HCT116 (cell line): ENCODE measurements around the gene PRICKLE2. TPM values are rescaled to one million over a fixed set of nuclear protein-coding genes. Genes with fewer than 3 reads are reported as not detected.

Experiments used
- ATAC-seq: fragments of 200-7000 bp; cut with Tn5 transposase; 2 replicates; pipeline ENCODE4 v1.9.1; 2020; ENCODE audit warnings: mild to moderate bottlenecking, moderate library complexity
- BruUV-seq: library from RNA; stranded (reverse); fragments of 400-500 nt; replicated peaks from 2 replicates; lab custom pipeline; 2021; lab: Mats Ljungman, UMichigan
- CTCF ChIA-PET: fragments of 300-600 bp; sonication (Branson Sonifier 250); formaldehyde crosslinking; loops from one replicate; lab custom pipeline; 2021; ENCODE audit warnings: antibody characterized with exemption; lab: Charles Lee
- POLR2A ChIA-PET: fragments of 300-600, 350-600 bp; sonication (Branson Sonifier 250); formaldehyde crosslinking; loops from one replicate; lab custom pipeline; 2021; ENCODE audit warnings: antibody characterized with exemption; lab: Charles Lee
- RAD21 ChIA-PET, 2 experiments: fragments of 300-600 bp; sonication (Branson Sonifier 250); formaldehyde crosslinking; loops; one replicate each; lab custom pipeline; 2023; ENCODE audit warnings: low total read pairs in 2 of 2; ENCODE audit not compliant: uncharacterized antibody in 2 of 2, unreplicated experiment in 2 of 2, low non-redundant PET in 1 of 2; lab: Charles Lee
- DNase-seq: peaks from one replicate; pipeline ENCODE4 v3.0.0-alpha.2; 2010; ENCODE audit warnings: low read depth, low spot score
- H2AFZ ChIP-seq: fragments of 200-600 bp; shearing (Covaris generic), sonication (generic); 2 replicates; pipeline ENCODE4 v1.6.1; 2017; ENCODE audit warnings: low read depth, mixed run types, mixed read lengths, antibody characterized with exemption, low read length; ENCODE audit not compliant: poor library complexity, severe bottlenecking
- H3K27ac ChIP-seq: 2 replicates; pipeline ENCODE4 v1.5.1; 2012; ENCODE audit warnings: low read depth, low read length
- H3K27me3 ChIP-seq: fragments of 200-600 bp; sonication (generic); 2 replicates; pipeline ENCODE4 v1.6.1; 2016; ENCODE audit warnings: mixed run types, low read length, mixed read lengths; ENCODE audit not compliant: insufficient read depth
- H3K36me3 ChIP-seq, 2 experiments: fragments of 200-500 bp in 1 of 2; fragments of 200-600 bp in 1 of 2; sonication (Bioruptor generic) in 1 of 2; sonication (generic) in 1 of 2; 2 replicates each; pipeline versions ENCODE4 v1.5.1 to v1.6.1; 2014 to 2016; ENCODE audit warnings: low read length in 2 of 2, inconsistent platforms in 1 of 2, mixed read lengths in 1 of 2, mixed run types in 1 of 2; ENCODE audit not compliant: insufficient read depth in 2 of 2, control insufficient read depth in 1 of 2
- H3K4me1 ChIP-seq, 2 experiments: fragments of 200-600 bp in 1 of 2; sonication (generic) in 1 of 2; 2 replicates each; pipeline versions ENCODE4 v1.5.1 to v1.6.1; 2012 to 2017; ENCODE audit warnings: low read length in 2 of 2, inconsistent platforms in 1 of 2, mild to moderate bottlenecking in 1 of 2, mixed read lengths in 1 of 2, mixed run types in 1 of 2, moderate library complexity in 1 of 2; ENCODE audit not compliant: insufficient read depth in 2 of 2, control insufficient read depth in 1 of 2
- H3K4me2 ChIP-seq: fragments of 200-600 bp; sonication (generic); 2 replicates; pipeline ENCODE4 v1.6.1; 2017; ENCODE audit warnings: mixed run types, low read length, mixed read lengths
- H3K4me3 ChIP-seq, 2 experiments: fragments of 200-600 bp in 1 of 2; sonication (generic) in 1 of 2; replicated peaks in 1 of 2; 2 replicates each; pipeline ENCODE4 v1.5.1; 2011 to 2016; ENCODE audit warnings: low read length in 2 of 2, control low read depth in 1 of 2, low read depth in 1 of 2, mild to moderate bottlenecking in 1 of 2, mixed read lengths in 1 of 2, mixed run types in 1 of 2
- H3K79me2 ChIP-seq: fragments of 200-600 bp; sonication (generic); 2 replicates; pipeline ENCODE4 v1.6.1; 2017; ENCODE audit warnings: mild to moderate bottlenecking, mixed run types, low read length, moderate library complexity, mixed read lengths; ENCODE audit not compliant: insufficient read depth
- H3K9ac ChIP-seq: fragments of 200-600 bp; sonication (generic); 2 replicates; pipeline ENCODE4 v1.6.1; 2016; ENCODE audit warnings: low read length, mixed read lengths
- H3K9me2 ChIP-seq: fragments of 200-600 bp; sonication (generic), shearing (Covaris generic); 2 replicates; pipeline ENCODE4 v1.6.1; 2017; ENCODE audit warnings: mixed run types, mild to moderate bottlenecking, moderate library complexity; ENCODE audit not compliant: insufficient read depth
- H3K9me3 ChIP-seq, 2 experiments: fragments of 200-500 bp in 1 of 2; fragments of 200-600 bp in 1 of 2; sonication (Bioruptor generic) in 1 of 2; sonication (generic) in 1 of 2; 2 replicates each; pipeline ENCODE4 v1.6.1; 2014 to 2017; ENCODE audit warnings: low read length in 2 of 2, mixed read lengths in 2 of 2, inconsistent platforms in 1 of 2, low read depth in 1 of 2, mild to moderate bottlenecking in 1 of 2, mixed run types in 1 of 2, moderate library complexity in 1 of 2; ENCODE audit not compliant: control insufficient read depth in 1 of 2, insufficient read depth in 1 of 2
- H4K20me1 ChIP-seq: fragments of 200-600 bp; sonication (generic), shearing (Covaris generic); 2 replicates; pipeline ENCODE4 v1.6.1; 2017; ENCODE audit warnings: mixed run types, mild to moderate bottlenecking, moderate library complexity; ENCODE audit not compliant: insufficient read depth
- ELF1 ChIP-seq: IDR thresholded peaks from 2 replicates; pipeline ENCODE4 v1.6.1; 2012; ENCODE audit warnings: low read depth, borderline replicate concordance
- POLR2A ChIP-seq: IDR thresholded peaks from 2 replicates; pipeline ENCODE4 v1.7.0; 2011; ENCODE audit warnings: borderline replicate concordance; ENCODE audit not compliant: insufficient read depth, insufficient read length; ENCODE audit errors: extremely low read depth
- REST ChIP-seq: IDR thresholded peaks from 2 replicates; pipeline ENCODE4 v1.6.1; 2012; ENCODE audit warnings: low read depth
- intact Hi-C: fragments of 100-400 bp; cut with micrococcal nuclease; formaldehyde crosslinking; loops from 2 replicates; pipeline ENCODE4 v1.10.0; 2022
- total RNA-seq: library from RNA; stranded (reverse); gene quantifications from one replicate; pipeline ENCODE4 v1.2.1, GENCODE V29; 2021; ENCODE audit not compliant: unreplicated experiment

The PRICKLE2 gene
- total RNA-seq, 1 experiment from 2014 or later, result 0.05 TPM

GRCh38 chr3:64088408-64089205, 136.7 kb downstream of the PRICKLE2 start:
- POLR2A ChIA-PET, result no interaction called here
- ATAC-seq, result no peak
- CTCF ChIA-PET, result no interaction called here

More at GRCh38 chr3:64088408-64089205, 136.7 kb downstream of the PRICKLE2 start:
- H3K9ac ChIP-seq, result no peak overlapping the region
- H3K36me3 ChIP-seq, result no peaks in the 10 kb centered on the region
- no peak overlapping the region for H3K4me3 ChIP-seq
- no peak for TF ChIP-seq POLR2A
- no peak for TF ChIP-seq REST
- TF ChIP-seq ELF1, result no peak
- no peaks in the 10 kb centered on the region for H4K20me1 ChIP-seq
- RAD21 ChIA-PET, result no interaction called here
- no peaks in the 10 kb centered on the region for H3K9me3 ChIP-seq
- H3K4me1 ChIP-seq, result peaks cover 0 to 9% of the 10 kb centered on the region in 2 experiments; a peak in 2 of 4 replicates
- intact Hi-C loops, result no loop called here
- H3K4me2 ChIP-seq, result no peak overlapping the region
- H3K27ac ChIP-seq, result no peak overlapping the region
- no peak overlapping the region for H2AFZ ChIP-seq
- DNase-seq, result no peak
- no peaks in the 10 kb centered on the region for H3K79me2 ChIP-seq
- peaks cover 5% of the 10 kb centered on the region for H3K27me3 ChIP-seq
- BruUV-seq, result no TSS peak
- H3K9me2 ChIP-seq, result no peaks in the 10 kb centered on the region
